DOHH2 (cell line): ENCODE measurements around the gene GUCY2D.

Source experiments
- EZH2phosphoT487 ChIP-seq: fragments of 200-600 bp; sonication (generic); IDR thresholded peaks from 2 replicates; pipeline ENCODE4 v1.6.1; 2017; ENCODE audit warnings: borderline replicate concordance, mild to moderate bottlenecking, antibody characterized with exemption, low read length, moderate library complexity, mixed read lengths
- TF ChIP-seq, protein P1 (sequence below): fragments of 200-600 bp; sonication (generic); IDR thresholded peaks from one replicate; pipeline ENCODE4 v1.5.1; 2014; ENCODE audit warnings: antibody characterized with exemption, mild to moderate bottlenecking, low read depth, low read length; ENCODE audit not compliant: poor library complexity, severe bottlenecking

DNA sequence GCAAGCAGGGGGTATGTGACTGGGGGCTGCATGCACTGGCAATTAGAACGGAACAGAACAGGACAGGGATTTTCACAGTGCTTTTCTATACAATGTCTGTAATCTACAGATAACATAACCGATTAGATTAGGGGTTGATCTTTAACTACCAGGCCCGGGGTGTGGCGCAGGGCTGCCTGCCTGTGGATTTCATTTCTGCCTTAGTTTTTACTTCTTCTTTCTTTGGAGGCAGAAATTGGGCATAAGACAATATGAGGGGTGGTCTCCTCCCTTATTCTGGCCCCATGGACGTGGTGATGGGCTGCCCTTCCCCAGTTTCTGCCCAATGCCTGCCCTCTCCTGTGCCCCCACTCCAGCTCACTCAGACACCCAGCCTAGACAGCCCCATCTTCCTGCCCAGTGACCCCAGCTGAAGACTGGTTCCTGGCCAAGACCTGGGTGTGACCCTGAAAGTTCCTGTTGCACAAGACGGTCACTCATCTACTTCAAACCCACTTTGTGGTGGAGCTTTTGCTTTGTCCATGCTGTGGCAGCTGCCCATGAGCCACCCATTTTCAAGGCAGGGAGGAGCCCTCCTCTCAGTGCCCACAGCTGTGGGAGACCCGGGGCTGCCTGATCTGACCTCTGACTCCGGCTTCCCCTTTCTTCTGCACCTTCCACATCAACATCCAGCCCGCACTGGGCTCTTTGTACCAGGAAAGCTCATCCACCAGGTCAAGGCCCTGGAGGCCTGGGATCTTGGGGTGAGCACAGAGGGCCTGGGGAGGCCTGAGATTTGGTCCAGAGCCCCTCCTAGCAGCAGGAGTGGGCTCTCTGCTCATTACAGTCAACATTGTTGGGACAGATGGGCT is 66.5 kb downstream of the GUCY2D start:
- TF ChIP-seq EZH2phosphoT487: no peak
- TF ChIP-seq, protein P1, sequence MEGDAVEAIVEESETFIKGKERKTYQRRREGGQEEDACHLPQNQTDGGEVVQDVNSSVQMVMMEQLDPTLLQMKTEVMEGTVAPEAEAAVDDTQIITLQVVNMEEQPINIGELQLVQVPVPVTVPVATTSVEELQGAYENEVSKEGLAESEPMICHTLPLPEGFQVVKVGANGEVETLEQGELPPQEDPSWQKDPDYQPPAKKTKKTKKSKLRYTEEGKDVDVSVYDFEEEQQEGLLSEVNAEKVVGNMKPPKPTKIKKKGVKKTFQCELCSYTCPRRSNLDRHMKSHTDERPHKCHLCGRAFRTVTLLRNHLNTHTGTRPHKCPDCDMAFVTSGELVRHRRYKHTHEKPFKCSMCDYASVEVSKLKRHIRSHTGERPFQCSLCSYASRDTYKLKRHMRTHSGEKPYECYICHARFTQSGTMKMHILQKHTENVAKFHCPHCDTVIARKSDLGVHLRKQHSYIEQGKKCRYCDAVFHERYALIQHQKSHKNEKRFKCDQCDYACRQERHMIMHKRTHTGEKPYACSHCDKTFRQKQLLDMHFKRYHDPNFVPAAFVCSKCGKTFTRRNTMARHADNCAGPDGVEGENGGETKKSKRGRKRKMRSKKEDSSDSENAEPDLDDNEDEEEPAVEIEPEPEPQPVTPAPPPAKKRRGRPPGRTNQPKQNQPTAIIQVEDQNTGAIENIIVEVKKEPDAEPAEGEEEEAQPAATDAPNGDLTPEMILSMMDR: no peak
